IPS DF 6.9 (cell line): Measurements from ENCODE around the gene LHX3.
"Not testable (repeated sequence)": the region's sequence is repeated elsewhere in the genome, so short reads cannot be mapped to it uniquely, and the experiment has no call there.

Experiments
- DNase-seq: peaks from one replicate; pipeline ENCODE4 v3.0.0-alpha.2; 2013; ENCODE audit warnings: low read depth, low spot score
- H3K27ac ChIP-seq: one replicate; pipeline ENCODE4 v1.5.1; 2013; ENCODE audit warnings: low read length, control low read depth
- H3K27me3 ChIP-seq: 2 replicates; pipeline ENCODE4 v1.6.1; 2013; ENCODE audit warnings: mild to moderate bottlenecking, low read length; ENCODE audit not compliant: control insufficient read depth, insufficient read depth
- H3K36me3 ChIP-seq: 2 replicates; pipeline ENCODE4 v1.6.1; 2013; ENCODE audit warnings: low read length; ENCODE audit not compliant: control insufficient read depth, insufficient read depth
- H3K4me1 ChIP-seq: 2 replicates; pipeline ENCODE4 v1.6.1; 2013; ENCODE audit warnings: low read length; ENCODE audit not compliant: control insufficient read depth, insufficient read depth
- H3K4me3 ChIP-seq: 2 replicates; pipeline ENCODE4 v1.5.1; 2013; ENCODE audit warnings: mild to moderate bottlenecking, low read length
- H3K9me3 ChIP-seq: 2 replicates; pipeline ENCODE4 v1.6.1; 2013; ENCODE audit warnings: low read length, inconsistent platforms; ENCODE audit not compliant: control insufficient read depth, insufficient read depth
- WGBS: extraction: QIAGEN DNeasy Blood & Tissue Kit; methylation state at CpG from one replicate; pipeline ENCODE4 v1.1.7; 2013; ENCODE audit warnings: mixed read lengths, missing lambda C conversion rate; ENCODE audit not compliant: insufficient read length, insufficient coverage; 5-methylcytosine and 5-hydroxymethylcytosine counted together

LHX3 gene

DNA sequence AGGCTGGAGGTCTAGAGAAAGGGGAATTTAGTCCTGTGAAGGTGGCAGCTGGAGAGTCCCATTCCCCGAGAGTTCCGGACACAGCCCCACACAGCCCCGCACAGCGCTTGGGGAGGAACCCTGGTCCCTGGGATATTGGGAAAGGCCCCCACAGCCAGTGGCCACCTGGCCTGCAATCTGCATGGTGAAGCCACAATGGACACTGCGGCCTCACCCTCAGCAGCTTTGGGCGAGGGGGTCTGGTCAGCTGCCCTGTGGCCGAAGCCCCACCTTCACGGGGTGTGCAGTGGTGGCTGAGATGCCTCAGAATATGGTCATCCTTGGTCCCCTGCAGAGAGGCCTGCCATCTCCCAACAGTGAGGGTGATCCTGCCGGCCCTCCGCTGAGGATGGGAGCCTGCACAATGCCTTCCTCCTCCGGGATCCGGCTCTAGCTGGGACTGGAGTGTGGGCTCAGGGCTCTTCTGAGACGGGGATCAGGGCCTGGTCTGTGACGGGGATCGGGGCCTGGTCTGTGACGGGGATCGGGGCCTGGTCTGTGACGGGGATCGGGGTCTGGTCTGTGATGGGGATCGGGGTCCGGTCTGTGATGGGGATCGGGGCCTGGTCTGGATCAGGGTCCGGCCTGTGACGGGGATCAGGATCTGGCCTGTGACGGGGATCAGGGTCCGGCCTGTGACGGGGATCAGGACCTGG, 52.9 kb downstream of the LHX3 start:
- no peak overlapping the region for H3K27ac ChIP-seq
- H3K4me3 ChIP-seq, result no peak overlapping the region
- H3K9me3 ChIP-seq, result no peaks in the 10 kb centered on the region
- no CpG with 5 or more reads among the region's 27 CpGs for WGBS
- H3K27me3 ChIP-seq, result no peaks in the 10 kb centered on the region
- peaks cover 11% of the 10 kb centered on the region for H3K4me1 ChIP-seq
- H3K36me3 ChIP-seq, result no peaks in the 10 kb centered on the region; the same call in 1 of the 2 replicates
- DNase-seq, result no peak

DNA sequence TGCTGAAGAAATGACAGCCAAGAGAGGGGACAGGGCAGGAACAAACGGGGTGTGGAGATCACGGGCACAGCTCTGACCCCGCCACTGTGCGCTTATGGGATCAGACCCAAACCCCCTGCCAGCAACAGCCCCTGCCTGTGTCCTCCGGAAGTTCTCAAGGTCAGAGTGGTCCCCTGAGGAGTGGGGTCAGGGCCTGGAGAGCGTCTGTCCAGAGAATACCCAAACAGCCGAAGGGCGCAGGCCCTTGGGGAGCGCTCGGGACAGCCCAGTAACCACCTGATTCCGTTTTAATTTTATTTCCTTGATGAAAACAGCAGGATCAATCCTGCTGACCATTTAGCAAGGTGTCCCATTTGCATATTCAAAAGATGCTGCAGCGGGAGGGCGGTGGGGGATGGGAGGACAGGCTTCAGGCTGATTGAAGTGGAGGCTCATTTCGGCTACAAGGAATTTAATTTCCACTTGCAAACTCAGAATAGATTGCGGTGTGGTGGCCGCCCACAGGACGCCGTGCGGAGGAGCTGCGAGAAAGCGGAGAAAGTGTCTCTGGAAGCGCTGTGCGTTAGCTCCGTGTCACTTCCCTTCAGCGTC, 53.6 kb downstream of the LHX3 start:
- H3K9me3 ChIP-seq, result no peaks in the 10 kb centered on the region
- H3K27ac ChIP-seq, result no peak overlapping the region
- no peaks in the 10 kb centered on the region; the same call in 1 of the 2 replicates for H3K36me3 ChIP-seq
- H3K4me1 ChIP-seq, result peaks cover 11% of the 10 kb centered on the region
- no CpG with 5 or more reads among the region's 25 CpGs for WGBS
- H3K27me3 ChIP-seq, result no peaks in the 10 kb centered on the region
- no peak for DNase-seq
- H3K4me3 ChIP-seq, result no peak overlapping the region

DNA sequence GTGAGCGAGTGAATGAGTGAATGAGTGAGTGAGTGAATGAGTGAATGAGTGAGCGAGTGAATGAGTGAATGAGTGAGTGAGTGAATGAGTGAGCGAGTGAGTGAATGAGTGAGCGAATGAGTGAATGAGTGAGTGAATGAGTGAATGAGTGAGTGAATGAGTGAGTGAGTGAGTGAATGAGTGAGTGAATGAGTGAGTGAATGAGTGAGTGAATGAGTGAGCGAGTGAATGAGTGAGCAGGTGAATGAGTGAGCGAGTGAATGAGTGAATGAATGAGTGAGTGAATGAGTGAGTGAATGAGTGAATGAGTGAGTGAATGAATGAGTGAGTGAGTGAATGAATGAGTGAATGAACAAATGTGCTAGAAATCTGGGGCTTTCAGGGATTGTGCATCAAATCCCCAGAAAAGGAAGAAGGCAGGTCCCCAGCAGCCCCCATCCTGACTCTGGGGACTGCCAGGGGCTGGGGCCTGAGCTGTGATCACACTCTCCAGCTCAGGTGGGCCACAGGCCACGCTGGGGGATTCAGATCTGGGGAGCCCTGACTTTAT, 54.2 kb downstream of the LHX3 start:
- WGBS, result 100% methylated on average over 4 of the region's 7 CpGs
- not testable (repeated sequence) for H3K36me3 ChIP-seq, H3K4me3 ChIP-seq, H3K27ac ChIP-seq, H3K9me3 ChIP-seq, H3K27me3 ChIP-seq, DNase-seq
- peaks cover 11% of the 10 kb centered on the region for H3K4me1 ChIP-seq

DNA sequence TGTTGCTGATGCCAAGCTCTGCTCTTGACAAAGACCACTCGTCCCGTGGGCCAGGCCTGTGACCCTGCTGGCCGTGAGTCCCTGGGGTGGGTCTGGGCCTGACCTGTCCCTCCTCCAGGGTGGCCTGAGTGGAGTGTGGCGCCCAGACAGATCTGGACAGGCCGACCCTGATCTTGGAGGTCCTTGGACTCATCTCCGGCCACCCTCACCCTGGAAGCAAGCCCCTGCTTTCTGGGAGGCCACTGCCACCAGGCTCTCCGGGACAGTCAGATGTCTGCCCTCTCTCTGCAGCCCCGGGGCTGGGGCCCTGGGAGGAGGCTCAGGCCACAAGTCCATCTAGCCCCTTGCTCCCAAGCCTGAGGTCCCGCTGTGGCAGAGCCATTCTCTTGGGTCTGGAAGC, 55.1 kb downstream of the LHX3 start:
- peaks cover 11% of the 10 kb centered on the region for H3K4me1 ChIP-seq
- H3K27ac ChIP-seq, result no peak overlapping the region
- H3K27me3 ChIP-seq, result no peaks in the 10 kb centered on the region
- WGBS, result no CpG with 5 or more reads among the region's 9 CpGs
- no peaks in the 10 kb centered on the region for H3K9me3 ChIP-seq
- DNase-seq, result no peak
- H3K36me3 ChIP-seq, result no peaks in the 10 kb centered on the region; the same call in 1 of the 2 replicates
- H3K4me3 ChIP-seq, result no peak overlapping the region

DNA sequence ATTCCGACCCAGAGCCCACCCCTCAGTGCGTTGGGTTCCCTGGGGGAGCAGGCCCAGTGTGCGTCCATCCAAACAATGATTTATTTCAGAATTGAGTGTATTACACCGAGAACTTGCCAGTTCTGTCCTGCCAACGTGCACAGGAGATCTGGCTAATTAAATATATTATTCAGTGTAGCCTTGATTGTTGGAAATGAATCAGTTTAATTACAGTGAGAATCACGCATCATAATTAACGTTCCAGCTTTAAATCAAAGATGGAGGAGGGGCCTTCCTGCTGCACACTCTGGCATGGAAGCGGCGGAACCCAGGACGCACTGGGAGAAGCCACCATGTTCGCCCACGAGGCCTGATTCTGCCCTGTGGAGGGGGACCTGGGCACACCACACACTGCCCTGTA, 55.6 kb downstream of the LHX3 start:
- Histone ChIP-seq H3K9me3 (no peaks in the 10 kb centered on the region), H3K4me1 (peaks cover 11% of the 10 kb centered on the region), H3K36me3 (no peaks in the 10 kb centered on the region; the same call in 1 of the 2 replicates), H3K27me3 (no peaks in the 10 kb centered on the region), H3K27ac (no peak overlapping the region), H3K4me3 (no peak overlapping the region)
- WGBS, result no CpG with 5 or more reads among the region's 12 CpGs
- DNase-seq, result no peak

DNA sequence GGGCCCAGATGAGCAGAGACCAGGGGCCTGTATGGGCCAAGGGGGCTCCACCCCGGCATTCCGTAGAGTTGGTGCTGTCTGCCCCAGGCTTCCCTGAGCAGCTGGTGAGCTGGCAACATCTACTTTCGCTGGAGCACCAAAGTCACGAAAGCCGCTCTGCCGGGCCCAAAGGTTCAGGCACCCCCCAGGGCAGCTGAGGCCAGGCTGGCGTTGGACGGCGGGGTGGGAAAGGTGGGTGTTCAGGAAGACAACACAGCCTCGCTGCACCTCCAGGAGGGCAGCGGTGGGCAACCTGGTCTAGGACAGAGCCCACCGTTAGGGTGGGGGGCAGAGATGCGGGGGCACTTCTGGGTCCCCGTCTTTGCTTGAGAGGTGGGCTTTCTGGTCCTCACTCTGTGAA, 56.2 kb downstream of the LHX3 start:
- H3K36me3 ChIP-seq, result no peaks in the 10 kb centered on the region; the same call in 1 of the 2 replicates
- H3K4me1 ChIP-seq, result peaks cover 11% of the 10 kb centered on the region
- no peaks in the 10 kb centered on the region for H3K27me3 ChIP-seq
- no peak overlapping the region for H3K4me3 ChIP-seq
- WGBS, result no CpG with 5 or more reads among the region's 14 CpGs
- H3K27ac ChIP-seq, result no peak overlapping the region
- H3K9me3 ChIP-seq, result no peaks in the 10 kb centered on the region
- no peak for DNase-seq

DNA sequence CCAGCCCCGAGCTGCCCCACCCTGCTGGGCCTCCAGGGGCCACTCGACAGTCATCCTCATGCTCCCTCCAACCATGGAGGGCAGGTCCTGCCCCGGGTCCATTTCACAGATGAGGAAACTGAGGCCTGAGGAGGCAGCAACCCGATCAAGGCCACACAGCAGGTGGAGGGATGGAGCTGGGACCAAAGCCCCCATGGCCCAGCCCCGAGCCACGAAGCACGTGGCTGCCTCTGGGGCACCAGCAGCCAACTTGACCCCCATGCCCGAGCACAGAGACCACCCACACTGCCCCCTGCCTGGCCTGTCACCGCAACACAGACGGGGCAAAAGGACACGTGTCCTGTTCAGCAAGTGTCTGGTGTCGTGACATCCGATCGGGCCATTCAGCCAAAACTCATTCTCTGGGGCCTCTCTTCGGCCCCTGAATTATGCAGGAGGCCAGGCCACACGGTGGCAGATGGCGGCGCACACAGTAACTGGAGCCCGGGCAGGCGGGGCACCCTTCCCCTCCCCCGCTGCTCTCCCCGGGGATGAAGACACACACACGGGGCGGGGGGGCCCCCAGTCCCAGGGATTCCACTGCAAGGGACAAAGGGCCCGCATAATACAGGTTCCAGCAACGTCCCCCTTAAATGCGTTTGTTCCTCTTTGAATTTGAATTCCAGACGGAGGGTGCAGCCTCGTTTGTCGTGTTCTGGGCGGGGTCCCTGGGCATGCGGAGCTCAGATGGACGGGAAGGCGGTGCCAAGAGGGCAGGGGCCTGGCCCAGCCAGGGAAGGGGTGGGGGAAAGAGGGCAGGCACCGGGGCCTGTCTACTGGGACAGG, 56.8 kb downstream of the LHX3 start:
- no peaks in the 10 kb centered on the region; the same call in 1 of the 2 replicates for H3K36me3 ChIP-seq
- H3K27me3 ChIP-seq, result no peaks in the 10 kb centered on the region
- no peak overlapping the region for H3K4me3 ChIP-seq
- no CpG with 5 or more reads among the region's 35 CpGs for WGBS
- no peak overlapping the region for H3K27ac ChIP-seq
- H3K9me3 ChIP-seq, result no peaks in the 10 kb centered on the region
- H3K4me1 ChIP-seq, result peaks cover 11% of the 10 kb centered on the region
- DNase-seq, result no peak

DNA sequence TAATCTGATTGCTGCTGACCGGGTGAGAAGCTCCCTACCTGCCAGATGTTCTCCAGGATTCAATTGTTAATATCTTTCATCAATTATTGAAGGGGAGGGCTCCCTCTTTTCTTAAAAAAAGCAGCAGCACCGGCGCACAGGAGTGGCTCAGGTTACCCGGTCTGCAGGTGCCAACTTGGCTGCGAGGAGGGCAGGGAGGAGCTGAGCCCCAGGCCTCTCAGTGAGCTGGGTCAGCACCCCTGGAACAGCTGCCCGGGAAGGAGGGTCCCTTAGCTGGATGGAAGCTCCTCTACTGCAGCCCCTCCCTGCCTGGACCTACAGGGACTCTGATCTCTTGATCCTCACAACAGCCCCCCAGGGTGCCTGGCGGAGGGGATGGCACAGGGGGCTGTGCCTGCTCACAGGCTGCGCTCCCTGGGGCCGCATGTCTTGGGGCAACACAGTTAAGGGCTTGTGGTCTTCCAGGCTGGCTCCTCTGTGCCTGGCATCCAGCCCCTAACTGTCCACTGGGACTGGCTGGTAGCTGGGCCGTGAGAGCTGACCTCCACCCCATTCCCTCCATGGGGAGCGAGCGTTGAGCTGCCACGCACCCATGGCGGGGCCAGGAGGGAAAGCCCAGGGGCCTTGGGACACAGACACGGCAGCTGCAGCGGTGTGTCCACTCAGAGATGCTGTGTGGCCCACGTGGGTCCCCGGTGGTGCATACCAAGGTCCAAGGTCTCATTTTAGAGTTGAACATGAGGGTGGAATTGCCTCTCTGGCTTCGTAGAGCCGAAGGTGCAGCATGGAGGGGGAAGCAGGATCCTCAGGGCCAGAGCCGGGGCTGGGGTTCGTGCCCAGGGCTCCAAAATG, 57.7 kb downstream of the LHX3 start:
- no peaks in the 10 kb centered on the region for H3K9me3 ChIP-seq
- DNase-seq, result no peak
- peaks cover 11% of the 10 kb centered on the region for H3K4me1 ChIP-seq
- WGBS, result no CpG with 5 or more reads among the region's 22 CpGs
- no peak overlapping the region for H3K4me3 ChIP-seq
- no peaks in the 10 kb centered on the region for H3K27me3 ChIP-seq
- H3K27ac ChIP-seq, result no peak overlapping the region
- no peaks in the 10 kb centered on the region for H3K36me3 ChIP-seq
